ENCODE measurements around the gene COL4A6. TPM values are rescaled to one million over a fixed set of nuclear protein-coding genes. Genes with fewer than 3 reads are reported as not detected.

The COL4A6 gene
- total and polyA plus RNA-seq, 2 donors (not counting 3 experiments of a cell fraction or from before 2014, with no cell fraction given): 0.49 to 0.62 TPM

DNA sequence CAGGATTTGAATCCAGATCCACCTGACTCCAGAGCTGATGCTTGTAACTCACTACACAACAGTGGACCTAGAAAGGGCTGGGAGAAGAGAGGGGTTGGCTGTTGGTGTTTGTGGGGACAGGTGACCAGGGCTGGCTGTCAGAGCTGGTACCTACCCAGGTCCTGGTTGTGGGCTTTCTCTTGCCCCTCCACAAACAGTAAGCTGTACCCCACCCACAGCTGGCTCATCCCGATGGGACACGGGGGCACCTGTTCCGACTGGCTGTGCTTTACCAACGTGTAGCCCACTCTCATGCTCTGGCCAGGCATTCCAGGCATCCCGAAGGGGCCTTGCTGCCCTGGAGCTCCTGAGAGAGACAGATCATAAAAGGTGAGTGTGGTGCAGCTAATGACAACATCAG is 277.9 kb downstream of the COL4A6 start:
- H3K79me2 ChIP-seq (ENCODE audit: control insufficient read depth, insufficient read depth, low read length): no peaks in the 10 kb centered on the region
- TF ChIP-seq MYC (IDR thresholded peaks at IDR 0.05; ENCODE audit: low read depth, low read length) (no peak), GATA2 (IDR thresholded peaks at IDR 0.05; ENCODE audit: insufficient read depth, insufficient read length, low read depth, low read length) (no peak), JUN (IDR thresholded peaks at IDR 0.05; ENCODE audit: borderline replicate concordance, insufficient read depth, insufficient read length, low read depth) (no peak), EZH2 (IDR thresholded peaks at IDR 0.05; ENCODE audit: borderline replicate concordance, low read depth, low read length, severe bottlenecking) (no peak), POLR2A (IDR thresholded peaks at IDR 0.05; ENCODE audit: low read depth, low read length) (no peak), POLR2AphosphoS5 (IDR thresholded peaks at IDR 0.05; ENCODE audit: insufficient read depth, low read depth, low read length) (no peak), FOS (IDR thresholded peaks at IDR 0.05; ENCODE audit: borderline replicate concordance, insufficient read depth, low read length) (no peak)
- TF ChIP-seq, protein P1, sequence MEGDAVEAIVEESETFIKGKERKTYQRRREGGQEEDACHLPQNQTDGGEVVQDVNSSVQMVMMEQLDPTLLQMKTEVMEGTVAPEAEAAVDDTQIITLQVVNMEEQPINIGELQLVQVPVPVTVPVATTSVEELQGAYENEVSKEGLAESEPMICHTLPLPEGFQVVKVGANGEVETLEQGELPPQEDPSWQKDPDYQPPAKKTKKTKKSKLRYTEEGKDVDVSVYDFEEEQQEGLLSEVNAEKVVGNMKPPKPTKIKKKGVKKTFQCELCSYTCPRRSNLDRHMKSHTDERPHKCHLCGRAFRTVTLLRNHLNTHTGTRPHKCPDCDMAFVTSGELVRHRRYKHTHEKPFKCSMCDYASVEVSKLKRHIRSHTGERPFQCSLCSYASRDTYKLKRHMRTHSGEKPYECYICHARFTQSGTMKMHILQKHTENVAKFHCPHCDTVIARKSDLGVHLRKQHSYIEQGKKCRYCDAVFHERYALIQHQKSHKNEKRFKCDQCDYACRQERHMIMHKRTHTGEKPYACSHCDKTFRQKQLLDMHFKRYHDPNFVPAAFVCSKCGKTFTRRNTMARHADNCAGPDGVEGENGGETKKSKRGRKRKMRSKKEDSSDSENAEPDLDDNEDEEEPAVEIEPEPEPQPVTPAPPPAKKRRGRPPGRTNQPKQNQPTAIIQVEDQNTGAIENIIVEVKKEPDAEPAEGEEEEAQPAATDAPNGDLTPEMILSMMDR (IDR thresholded peaks at IDR 0.05; ENCODE audit: extremely low read depth in 1 of 2, insufficient read depth in 1 of 2, low read depth in 1 of 2, low read length in 2 of 2): no peak
- TF ChIP-seq, protein P2, sequence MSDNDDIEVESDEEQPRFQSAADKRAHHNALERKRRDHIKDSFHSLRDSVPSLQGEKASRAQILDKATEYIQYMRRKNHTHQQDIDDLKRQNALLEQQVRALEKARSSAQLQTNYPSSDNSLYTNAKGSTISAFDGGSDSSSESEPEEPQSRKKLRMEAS (IDR thresholded peaks at IDR 0.05; ENCODE audit: insufficient read depth, insufficient read length): no peak
- no peaks in the 10 kb centered on the region for H3K9me1 ChIP-seq (replicated peaks; ENCODE audit: control insufficient read depth, extremely low read depth, insufficient read depth, low read length)
- no peak overlapping the region for H3K27ac ChIP-seq (ENCODE audit: insufficient read depth, low read depth, low read length)
- no peaks in the 10 kb centered on the region for H3K27me3 ChIP-seq (ENCODE audit: control insufficient read depth in 2 of 2, insufficient read depth in 2 of 2, low read length in 2 of 2)
- H3K4me3 ChIP-seq (replicated peaks in 1 of 3; ENCODE audit: insufficient read depth in 1 of 3, low read depth in 1 of 3, low read length in 3 of 3): no peak overlapping the region
- no peak overlapping the region for H3K9ac ChIP-seq (replicated peaks; ENCODE audit: extremely low read depth, insufficient read depth, low read length)
- intact Hi-C loops (cut with micrococcal nuclease) (no loop called here), dilution Hi-C loops (cut with MboI; ENCODE audit: extremely low pct_ligation_motif_present, low sequenced_read_pairs) (no loop called here)
- no peaks in the 10 kb centered on the region for H4K20me1 ChIP-seq (replicated peaks; ENCODE audit: control insufficient read depth, extremely low read depth, insufficient read depth, low read length)
- no peaks in the 10 kb centered on the region for H3K9me3 ChIP-seq (replicated peaks; ENCODE audit: control insufficient read depth, insufficient read depth, low read length)
- DNase-seq (ENCODE audit: low read depth, low spot score) (no peak), FAIRE-seq (no peak)
- CTCF ChIA-PET: no interaction called here
- H3K4me1 ChIP-seq (ENCODE audit: control insufficient read depth, extremely low read depth, insufficient read depth, low read length): no peaks in the 10 kb centered on the region
- H3K4me2 ChIP-seq (ENCODE audit: insufficient read depth, low read length): no peak overlapping the region
- POLR2A ChIA-PET: no interaction called here
- H3K36me3 ChIP-seq (ENCODE audit: control insufficient read depth in 2 of 2, extremely low read depth in 1 of 2, insufficient read depth in 2 of 2, low read length in 2 of 2): no peaks in the 10 kb centered on the region
- no peak overlapping the region for H2AFZ ChIP-seq (ENCODE audit: low read depth, low read length)
- no TSS peak for BruUV-seq (replicated peaks)

All from endothelial cell of umbilical vein (primary cell).